T1000 (cell line): ENCODE results near the gene TMC1.
"Not testable (repeated sequence)": the region's sequence is repeated elsewhere in the genome, so short reads cannot be mapped to it uniquely, and the experiment has no call there.

Experiments
- DNase-seq: peaks from one replicate; lab custom pipeline; 2025; ENCODE audit warnings: mixed read lengths; lab: John Stamatoyannopoulos, UW

Gene TMC1

DNA sequence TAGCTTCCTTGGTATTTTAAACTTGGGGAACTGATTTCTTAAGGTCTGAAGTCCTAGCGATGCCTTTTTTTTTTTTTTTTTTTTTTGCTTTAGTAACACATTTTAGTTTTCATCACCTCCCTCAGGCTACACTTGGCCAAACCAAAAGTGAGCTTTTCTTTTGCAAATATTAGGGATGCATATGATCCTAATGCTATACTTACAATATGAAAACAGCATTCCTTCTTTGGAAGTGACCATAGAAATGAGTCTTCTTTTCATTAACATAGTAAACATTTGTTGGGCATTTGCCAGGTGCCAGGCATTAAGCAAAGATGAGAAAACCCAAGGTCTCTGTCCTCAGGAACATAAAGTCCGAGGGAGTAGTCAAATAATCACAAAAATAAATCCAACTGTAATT is 241.6 kb downstream of the TMC1 start:
- DNase-seq, result no peak

DNA sequence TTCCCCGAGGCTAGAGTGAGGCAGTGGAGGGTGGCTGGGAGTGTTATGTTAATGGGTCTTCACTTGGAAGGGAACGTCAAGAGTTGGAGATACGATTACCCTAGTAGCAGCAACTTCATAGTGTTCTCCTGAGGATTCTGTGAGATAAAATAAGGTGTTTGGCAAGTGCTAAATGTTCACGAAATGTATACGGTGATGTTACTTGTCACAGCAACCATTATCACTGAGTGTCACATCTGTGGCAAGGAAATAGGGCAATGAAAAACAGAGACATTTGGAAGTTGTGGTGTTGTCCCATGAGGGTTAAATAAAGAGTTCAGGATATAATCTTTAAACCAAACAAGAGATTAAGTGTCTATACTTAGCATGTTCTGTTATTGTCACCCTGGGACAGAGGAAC is 248.1 kb downstream of the TMC1 start:
- DNase-seq, result no peak

DNA sequence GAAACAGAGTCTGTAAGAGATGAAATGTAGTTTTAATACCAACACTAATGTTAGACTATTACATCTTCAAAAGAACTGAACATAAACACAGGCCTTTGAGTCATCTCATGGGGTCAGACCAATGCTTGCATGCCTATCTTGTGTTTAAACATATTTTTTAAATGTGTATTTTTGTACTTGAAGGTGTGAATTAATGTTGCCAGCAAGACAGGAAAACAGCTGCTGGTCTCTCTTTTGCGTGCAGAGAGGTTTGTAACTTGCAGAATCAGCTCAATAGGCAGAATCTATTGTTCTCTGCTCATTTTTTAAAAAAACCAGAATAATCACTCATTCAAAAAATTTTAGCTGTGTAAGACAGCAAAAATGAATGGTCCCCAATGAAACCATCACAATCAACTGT is 251.3 kb downstream of the TMC1 start:
- DNase-seq, result no peak

DNA sequence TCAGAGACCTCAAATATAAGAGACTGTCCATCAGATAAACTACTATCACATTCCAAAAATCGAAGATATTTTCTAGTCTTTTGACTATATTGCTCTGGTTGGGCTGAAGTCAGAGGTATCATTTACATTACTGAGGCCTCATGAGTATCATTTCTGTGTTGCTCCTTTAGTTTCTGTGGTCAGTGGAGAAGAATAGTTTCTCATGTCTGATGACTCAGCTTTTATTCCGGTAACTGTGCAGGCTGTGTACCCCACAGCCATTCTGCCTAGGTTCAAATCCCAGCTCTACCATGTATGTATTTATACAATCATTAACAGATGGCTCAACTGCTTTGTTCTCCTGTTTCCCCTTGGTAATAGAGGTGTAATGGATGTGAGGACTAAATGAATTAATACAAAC is 252.2 kb downstream of the TMC1 start:
- no peak for DNase-seq

DNA sequence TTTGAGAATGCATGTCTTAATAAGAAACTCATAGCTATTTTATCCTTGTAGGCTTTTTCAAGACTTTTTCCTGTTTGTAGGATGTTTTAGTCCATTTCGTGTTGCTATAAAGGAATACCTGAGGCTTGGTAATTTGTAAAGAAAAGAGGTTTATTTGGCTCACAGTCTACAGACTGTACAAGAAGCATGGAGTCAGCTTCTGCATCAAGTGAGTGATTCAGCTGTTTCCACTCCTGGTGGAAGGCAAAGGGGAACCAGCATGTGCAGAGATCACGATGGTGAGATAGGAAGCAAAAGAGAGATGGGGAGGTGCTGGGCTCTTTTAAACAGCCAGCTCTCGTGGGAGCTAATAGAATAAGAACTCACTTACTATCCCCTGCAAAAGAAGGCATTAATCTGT is 254.2 kb downstream of the TMC1 start:
- DNase-seq, result no peak

DNA sequence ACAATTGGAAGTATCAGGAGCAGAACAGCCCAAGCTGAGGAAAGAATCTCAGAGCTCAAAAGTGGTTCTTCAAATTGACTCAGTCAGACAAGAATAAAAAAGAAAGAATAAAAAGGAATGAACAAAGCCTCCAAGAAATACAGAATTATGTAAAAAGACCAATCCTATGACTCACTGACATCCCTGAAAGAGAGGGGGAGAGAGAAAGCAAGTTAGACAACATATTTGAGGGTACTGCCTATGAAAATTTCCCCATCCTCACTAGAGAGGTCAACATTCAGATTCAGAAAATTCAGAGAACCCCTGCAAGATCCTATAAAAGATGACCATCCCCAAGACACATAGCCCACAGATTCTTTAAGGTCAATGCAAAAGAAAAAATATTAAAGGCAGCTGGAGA is 258.2 kb downstream of the TMC1 start:
- DNase-seq, result no peak

DNA sequence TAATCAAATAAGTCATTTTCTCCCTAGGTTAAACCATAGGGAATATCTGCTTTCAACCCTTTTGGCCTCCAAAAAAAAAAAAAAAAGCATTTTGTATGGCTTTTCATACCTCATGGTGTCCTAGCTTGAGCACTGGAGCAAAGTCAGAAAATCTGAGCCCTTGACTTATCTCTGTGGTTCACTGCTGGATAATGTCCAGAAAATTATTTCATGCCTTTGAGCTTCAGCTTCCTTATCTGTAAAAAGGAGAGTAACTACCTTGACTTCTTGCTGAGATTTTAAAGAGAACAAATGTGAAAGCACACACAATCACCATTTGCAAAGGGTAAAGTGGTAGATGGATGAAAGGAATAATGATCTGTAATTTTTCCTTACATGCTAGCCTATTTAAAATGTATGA is 265.5 kb downstream of the TMC1 start:
- DNase-seq, result no peak

DNA sequence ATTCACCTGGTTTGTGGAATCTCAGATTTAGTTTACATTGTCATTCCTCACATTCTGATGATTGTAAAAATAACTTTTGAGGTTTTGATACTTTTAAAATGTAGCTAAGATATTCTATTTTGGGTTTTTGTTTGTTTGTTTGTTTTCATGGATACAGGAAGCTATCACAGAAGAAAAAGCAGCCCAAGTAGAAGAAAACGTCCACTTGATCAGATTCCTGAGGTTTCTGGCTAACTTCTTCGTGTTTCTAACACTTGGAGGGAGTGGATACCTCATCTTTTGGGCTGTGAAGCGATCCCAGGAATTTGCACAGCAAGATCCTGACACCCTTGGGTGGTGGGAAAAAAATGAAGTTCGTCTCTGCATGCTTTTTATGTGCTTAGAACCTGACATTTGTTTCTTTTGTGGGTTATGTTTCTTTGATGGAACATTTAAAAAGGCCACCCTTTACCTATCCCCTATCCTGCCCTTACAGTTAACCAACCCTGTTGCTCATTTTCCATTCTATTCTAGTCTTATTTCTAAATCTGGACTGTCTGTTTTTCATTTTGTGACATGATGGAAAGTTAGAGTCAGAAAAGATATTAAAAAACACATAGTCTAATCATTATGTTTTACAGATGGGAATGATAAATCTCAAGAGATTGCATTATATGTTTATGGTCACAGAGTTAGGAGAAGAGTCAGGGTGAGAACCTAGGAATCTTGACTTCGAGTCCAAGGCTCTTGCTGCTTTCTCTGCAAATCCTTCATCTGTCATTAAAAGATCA is 267.7 kb downstream of the TMC1 start:
- DNase-seq, result no peak

DNA sequence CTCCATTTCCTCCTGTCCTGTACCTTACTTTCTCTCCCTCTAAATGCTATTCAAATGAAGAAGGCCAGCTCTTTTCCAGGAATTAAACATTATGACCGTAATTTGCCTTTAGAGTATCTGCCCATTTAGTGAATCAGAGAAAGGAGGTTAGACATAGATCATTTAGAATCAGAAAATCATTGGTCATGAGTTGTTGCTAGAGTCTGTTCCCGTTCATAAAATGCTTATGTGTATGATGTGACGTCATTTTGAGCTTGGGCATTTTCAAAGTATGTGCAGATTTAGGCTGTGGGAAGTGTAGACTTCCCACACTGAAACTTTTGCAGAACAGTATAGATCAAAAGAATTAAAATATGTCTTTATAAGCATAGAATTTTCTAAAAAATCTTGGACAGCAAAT is 268.5 kb downstream of the TMC1 start:
- DNase-seq, result no peak

DNA sequence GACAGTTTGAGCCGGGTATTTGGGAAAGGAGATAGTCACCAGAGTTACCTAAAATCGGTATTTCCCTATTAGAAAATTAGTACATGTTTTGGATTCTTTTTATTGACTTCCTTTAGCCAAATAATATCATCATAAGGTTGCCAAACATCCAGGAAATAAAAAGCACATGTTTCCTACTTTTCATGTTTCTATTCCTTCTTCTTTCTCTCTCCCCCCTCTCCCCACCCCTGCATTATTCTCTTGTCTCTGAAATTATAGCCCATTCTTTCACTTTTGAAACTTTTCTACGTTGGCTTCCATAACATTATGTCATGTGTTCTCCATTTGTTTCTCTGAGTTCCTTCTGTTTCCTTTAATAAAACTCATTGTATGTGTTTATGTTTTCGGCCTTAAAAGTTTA is 269.6 kb downstream of the TMC1 start:
- DNase-seq, result no peak

DNA sequence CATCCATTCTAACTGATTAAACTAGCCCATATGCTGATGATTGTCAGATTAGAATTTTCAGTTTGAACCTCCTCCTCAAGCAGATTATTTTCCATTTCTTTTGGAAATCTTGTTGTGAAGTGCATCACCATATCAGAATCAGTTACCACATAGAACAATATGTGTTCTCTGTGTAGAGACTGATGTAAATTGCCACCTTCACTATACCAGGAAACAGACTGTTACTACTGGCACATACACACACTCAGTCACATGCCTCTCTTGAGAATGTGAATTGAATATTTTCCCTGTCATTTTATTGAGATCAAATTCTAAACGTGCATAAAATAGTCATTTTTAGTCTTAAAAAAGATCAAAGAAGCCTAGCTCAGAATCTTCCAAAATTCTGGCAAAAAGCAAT is 270.0 kb downstream of the TMC1 start:
- DNase-seq, result no peak

DNA sequence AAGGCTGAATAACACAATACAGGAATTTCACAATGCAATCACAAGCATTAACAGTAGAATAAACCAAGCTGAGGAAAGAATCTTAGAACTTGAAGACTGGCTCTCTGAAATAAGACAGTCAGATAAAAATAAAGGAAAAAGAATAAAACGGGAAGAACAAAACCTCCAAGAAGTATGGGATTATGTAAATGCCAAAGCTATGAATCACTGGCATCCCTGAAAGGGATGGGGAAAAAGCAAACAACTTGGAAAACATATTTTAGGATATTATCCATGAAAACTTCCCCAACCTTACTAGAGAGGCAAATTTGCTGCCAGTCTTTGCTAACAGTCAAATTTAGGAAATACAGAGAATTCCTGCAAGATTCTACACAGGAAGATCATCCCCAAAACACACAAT is 273.5 kb downstream of the TMC1 start:
- no peak for DNase-seq

DNA sequence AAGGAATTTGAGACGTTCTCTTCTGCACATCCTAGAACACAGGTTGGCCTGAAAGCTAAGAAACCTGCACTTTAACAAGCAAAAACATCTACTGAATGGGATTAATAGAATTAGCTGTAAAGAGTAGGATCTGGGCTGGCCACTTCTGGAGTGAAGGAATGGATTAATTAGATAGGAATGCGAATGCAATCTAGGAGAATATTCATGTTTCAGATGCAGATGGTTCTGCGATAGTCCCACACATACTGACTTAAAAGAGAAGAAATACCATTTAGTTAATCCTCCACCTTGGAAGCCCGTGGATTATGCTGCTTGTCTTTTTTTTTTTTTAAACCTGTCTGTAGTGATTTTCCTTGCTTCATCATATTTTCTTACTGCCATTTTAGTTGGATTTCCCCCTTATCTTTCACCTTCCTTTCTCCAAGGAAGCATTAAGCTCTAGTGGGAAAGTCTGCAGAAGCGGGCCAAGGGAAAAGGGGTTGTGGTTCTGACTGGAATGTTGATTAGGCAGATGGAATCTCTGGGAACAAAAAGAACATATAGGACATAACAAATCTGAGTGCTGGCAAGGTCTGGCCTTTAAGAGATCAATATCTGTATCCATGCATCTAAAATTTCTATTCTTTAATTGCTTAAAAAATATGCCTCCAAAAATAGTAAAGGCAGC is 279.1 kb downstream of the TMC1 start:
- DNase-seq, result no peak

DNA sequence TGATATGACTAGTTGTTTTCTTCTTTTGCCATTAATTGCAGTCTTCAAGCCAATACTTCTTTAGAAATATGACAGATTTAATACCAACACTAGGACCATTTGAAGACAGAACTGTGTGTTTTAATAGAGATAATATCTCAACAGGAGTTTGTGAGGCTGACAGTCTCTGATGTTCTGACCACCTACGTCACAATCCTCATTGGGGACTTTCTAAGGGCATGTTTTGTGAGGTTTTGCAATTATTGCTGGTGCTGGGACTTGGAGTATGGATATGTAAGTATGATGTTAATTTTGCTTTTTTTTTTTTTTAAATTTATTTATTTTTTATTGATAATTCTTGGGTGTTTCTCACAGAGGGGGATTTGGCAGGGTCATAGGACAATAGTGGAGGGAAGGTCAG is 283.8 kb downstream of the TMC1 start:
- no peak for DNase-seq

DNA sequence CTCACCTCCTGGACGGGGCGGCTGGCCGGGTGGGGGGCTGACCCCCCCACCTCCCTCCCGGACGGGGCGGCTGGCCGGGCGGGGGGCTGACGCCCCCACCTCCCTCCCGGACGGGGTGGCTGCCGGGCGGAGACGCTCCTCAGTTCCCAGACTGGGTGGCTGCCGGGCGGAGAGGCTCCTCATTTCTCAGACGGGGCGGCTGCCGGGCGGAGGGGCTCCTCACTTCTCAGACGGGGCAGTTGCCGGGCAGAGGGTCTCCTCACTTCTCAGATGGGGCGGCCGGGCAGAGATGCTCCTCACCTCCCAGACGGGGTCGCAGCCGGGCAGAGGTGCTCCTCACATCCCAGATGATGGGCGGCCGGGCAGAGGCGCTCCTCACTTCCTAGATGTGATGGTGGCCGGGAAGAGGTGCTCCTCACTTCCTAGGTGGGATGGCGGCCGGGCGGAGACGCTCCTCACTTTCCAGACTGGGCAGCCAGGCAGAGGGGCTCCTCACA is 285.0 kb downstream of the TMC1 start:
- not testable (repeated sequence) for DNase-seq

DNA sequence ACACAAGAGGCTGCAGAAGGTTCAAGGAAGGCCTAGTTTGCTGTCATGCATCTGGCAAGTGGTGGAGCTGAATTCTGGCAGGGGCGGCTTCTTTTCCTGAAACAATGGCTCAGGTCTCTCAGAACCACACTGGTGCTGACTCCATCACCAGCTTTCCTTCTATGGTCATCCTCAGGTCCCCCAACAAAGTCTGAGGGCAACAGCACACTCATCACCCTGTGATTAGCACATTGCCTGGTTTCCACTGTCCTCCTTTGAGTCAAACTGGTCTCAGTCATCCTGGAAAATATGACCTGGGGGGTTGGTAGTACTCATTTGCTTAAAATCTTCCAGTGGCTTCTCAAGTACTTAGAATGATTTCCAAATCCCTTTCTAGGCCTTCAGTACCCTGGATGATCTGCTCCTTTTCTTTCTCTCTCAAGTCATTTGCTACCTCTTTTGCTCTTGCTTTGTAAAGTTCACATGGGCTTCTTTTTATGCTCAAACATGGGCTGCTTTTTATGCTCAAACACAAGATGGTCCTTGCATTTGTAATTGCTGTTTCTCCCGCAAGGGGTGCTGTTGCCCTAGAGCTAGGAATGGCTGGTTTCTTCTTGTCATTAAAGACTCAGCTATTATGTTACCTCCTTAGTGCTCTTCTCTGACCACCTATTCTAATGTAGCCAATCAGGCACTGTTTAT is 286.5 kb downstream of the TMC1 start:
- DNase-seq, result no peak

DNA sequence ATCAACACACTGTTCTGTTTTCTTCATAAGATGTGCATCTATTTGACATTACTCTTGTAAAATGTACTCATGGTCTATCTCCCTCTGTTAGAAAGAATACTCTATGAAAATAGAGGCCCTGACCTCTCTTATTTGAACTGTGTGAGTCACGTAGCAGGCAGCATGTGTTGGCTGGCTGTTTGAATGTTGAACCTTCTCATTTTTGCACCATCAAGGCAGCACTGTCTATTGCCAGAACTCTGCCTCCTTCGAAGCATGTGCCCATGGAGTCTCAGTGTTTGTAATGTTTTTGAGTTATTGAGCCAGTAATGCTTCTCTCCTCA is 287.0 kb downstream of the TMC1 start:
- DNase-seq, result no peak

DNA sequence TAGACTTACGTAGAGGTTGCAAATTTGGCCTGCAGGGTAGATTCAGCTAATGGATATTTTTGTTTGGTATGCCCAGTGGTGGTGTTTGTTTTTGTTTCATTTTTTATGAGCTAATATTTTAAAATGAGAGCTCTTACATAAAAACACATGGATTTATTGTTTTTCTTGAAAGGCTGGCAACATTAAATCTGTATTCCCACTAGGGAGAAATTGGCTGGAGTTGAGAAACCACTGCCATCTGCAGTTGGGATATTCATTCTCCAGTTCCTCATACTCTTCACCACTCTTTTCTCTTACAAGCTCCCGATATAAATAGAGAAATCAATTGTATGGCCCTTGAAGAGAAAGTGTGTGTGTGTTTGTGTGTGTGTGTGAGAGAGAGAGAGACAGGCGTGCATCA is 288.2 kb downstream of the TMC1 start:
- DNase-seq, result no peak

DNA sequence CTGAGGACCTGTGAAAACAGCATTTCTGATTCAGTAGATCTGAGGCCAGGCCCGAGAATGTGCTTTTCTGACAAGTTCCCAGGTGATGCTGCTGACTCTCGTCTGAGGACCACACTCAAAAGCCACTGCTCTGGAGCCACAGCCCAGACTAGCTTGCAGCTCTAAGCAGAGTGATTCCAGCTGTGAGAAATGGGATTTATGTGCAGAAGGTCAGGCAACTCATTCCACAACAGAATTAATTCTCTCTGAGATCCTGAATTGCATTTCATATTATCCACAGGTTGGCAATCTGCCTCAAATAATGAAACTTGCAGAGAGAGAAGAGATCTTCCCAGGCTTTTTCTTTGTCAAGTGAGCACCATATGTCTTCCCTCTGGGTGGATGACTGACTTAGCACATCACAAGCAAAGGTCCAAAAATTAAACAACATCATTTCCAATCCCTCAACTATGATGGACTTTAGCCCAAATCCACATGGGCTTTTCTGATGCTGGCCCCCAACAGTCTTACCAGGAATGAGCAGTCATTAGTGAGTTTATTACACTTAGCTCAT is 291.2 kb downstream of the TMC1 start:
- DNase-seq, result no peak

DNA sequence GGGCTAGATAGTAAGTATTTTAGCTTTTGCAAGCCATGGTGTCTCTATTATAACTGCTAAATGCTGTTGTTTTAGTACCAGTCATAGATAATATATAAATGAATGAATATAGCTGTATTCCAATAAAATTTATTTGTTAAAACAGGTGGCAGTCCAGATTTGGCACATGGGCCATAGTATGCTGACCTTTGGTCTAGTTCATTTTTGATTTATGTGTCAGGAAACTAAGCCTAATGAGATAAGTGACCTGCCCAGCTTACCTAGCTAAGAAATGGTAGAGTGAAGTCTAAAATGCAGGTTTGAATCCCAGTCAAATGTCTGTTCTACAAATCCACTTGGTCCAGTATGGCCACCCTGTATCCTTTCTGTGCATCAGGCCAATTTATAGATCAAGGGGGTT is 292.1 kb downstream of the TMC1 start:
- DNase-seq, result no peak

DNA sequence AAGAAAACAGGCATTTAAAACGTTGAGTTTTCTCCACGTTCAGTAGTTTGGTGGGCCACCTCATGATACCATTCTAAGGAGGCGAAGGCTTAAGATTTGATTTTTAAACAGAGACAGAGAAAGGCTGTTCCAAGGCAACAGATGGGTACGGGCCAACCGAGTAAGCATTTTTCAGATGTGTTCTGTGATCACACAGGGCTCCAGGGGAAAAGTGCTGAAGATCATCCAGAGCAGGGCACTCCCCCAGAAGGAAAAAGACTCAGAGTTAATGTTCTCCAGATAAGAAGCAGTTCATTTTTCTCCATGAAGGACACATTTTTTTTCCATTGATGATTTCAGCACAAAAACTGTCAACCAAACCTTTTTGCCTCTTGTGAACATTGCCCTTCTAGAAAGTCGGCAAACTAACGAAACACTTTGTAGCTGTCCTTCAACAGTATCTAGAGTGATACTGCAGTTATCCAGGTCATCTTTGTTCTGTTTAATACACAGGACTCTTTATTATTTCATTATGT is 292.7 kb downstream of the TMC1 start:
- DNase-seq, result no peak

DNA sequence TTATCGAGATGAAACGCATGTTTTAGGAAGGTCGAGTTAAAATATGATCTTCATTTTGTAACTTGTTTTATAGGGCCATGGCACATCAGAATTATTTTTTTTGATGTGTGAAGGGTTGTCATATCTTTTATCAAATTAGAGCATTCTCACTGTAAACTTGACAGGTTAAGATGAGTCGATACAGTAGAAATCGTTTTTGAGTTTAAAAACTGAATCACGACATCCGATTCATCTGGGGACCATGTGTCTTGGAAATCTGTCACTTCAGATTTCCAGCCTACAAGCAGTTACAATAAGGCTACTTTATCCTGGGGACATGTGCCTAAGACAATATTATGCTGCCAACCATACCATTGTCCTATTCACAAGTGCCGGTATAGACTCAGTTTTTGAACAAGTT is 295.3 kb downstream of the TMC1 start:
- DNase-seq, result no peak

DNA sequence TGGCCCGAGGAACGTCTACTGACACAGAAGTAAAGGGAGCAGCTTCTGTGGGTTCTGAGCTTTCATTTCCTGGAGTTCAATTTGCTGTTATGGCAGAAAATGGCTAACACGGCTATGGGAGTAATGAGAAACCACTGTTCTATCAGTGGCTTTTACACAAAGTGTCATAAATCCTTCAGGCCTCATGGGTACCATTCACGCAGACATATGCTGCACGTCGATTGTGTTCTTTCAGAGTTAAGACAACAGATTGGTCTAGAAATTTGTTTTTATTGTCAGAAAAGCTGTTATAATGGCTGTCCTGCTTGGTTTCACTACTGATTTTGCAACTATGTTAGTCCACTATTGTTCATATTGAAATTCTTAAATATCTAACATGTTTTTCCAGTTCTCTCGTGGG is 296.0 kb downstream of the TMC1 start:
- DNase-seq, result no peak
